Loucy (cell line): ENCODE data around the gene GNAO1.

Experiments used
- H2AFZ ChIP-seq: fragments of 200-600 bp; sonication (generic); 2 replicates; pipeline ENCODE4 v1.6.0; 2016; ENCODE audit warnings: antibody characterized with exemption, mild to moderate bottlenecking, low read length, moderate library complexity
- H3F3A ChIP-seq: fragments of 200-600 bp; 2 replicates; pipeline ENCODE4 v1.6.0; 2016; ENCODE audit warnings: antibody characterized with exemption, low read depth, mild to moderate bottlenecking
- H3K27me3 ChIP-seq: fragments of 200-600 bp; sonication (generic); 2 replicates; pipeline ENCODE4 v1.6.1; 2014; ENCODE audit warnings: low read length, mild to moderate bottlenecking; ENCODE audit not compliant: insufficient read depth, poor library complexity, severe bottlenecking
- H3K36me3 ChIP-seq: fragments of 200-600 bp; sonication (generic); 2 replicates; pipeline ENCODE4 v1.6.1; 2016; ENCODE audit warnings: low read length; ENCODE audit not compliant: insufficient read depth
- H3K4me1 ChIP-seq: fragments of 200-600 bp; sonication (generic); 2 replicates; pipeline ENCODE4 v1.5.1; 2014; ENCODE audit warnings: low read length, mild to moderate bottlenecking; ENCODE audit not compliant: insufficient read depth, poor library complexity, severe bottlenecking
- H3K4me2 ChIP-seq: fragments of 200-600 bp; sonication (generic); 2 replicates; pipeline ENCODE4 v1.6.0; 2014; ENCODE audit warnings: antibody characterized with exemption, low read length, low read depth, mild to moderate bottlenecking; ENCODE audit not compliant: poor library complexity, severe bottlenecking
- H3K4me3 ChIP-seq: fragments of 200-600 bp; sonication (generic); 2 replicates; pipeline ENCODE4 v1.5.1; 2014; ENCODE audit warnings: low read length, mild to moderate bottlenecking, mixed read lengths; ENCODE audit not compliant: poor library complexity, severe bottlenecking
- H3K79me2 ChIP-seq: fragments of 200-600 bp; sonication (generic); 2 replicates; pipeline ENCODE4 v1.6.1; 2014; ENCODE audit warnings: low read length; ENCODE audit not compliant: insufficient read depth
- H3K9ac ChIP-seq: fragments of 200-600 bp; sonication (generic); 2 replicates; pipeline ENCODE4 v1.6.0; 2014; ENCODE audit warnings: mild to moderate bottlenecking, low read depth, low read length, moderate library complexity; ENCODE audit not compliant: poor library complexity, severe bottlenecking
- H3K9me2 ChIP-seq: fragments of 200-600 bp; sonication (generic); replicated peaks from 2 replicates; pipeline ENCODE4 v1.6.1; 2016; ENCODE audit warnings: low read depth, low read length, mixed read lengths
- H3K9me3 ChIP-seq: fragments of 200-600 bp; sonication (generic); 2 replicates; pipeline ENCODE4 v1.6.1; 2014; ENCODE audit warnings: mild to moderate bottlenecking, antibody characterized with exemption, low read length, low read depth; ENCODE audit not compliant: insufficient read depth
- H4K20me1 ChIP-seq: fragments of 200-600 bp; sonication (generic); 2 replicates; pipeline ENCODE4 v1.6.0; 2014; ENCODE audit warnings: antibody characterized with exemption, low read length, mild to moderate bottlenecking; ENCODE audit not compliant: insufficient read depth, poor library complexity, severe bottlenecking
- EZH2phosphoT487 ChIP-seq: fragments of 200-600 bp; IDR thresholded peaks from 2 replicates; pipeline ENCODE4 v1.6.1; 2018; ENCODE audit warnings: antibody characterized with exemption, mild to moderate bottlenecking, moderate library complexity, borderline replicate concordance
- TF ChIP-seq, protein P1 (sequence below): fragments of 200-600 bp; sonication (generic); conservative IDR thresholded peaks from 2 replicates; pipeline ENCODE4 v1.5.1; 2014; ENCODE audit warnings: mild to moderate bottlenecking, antibody characterized with exemption, low read length

The GNAO1 gene

DNA sequence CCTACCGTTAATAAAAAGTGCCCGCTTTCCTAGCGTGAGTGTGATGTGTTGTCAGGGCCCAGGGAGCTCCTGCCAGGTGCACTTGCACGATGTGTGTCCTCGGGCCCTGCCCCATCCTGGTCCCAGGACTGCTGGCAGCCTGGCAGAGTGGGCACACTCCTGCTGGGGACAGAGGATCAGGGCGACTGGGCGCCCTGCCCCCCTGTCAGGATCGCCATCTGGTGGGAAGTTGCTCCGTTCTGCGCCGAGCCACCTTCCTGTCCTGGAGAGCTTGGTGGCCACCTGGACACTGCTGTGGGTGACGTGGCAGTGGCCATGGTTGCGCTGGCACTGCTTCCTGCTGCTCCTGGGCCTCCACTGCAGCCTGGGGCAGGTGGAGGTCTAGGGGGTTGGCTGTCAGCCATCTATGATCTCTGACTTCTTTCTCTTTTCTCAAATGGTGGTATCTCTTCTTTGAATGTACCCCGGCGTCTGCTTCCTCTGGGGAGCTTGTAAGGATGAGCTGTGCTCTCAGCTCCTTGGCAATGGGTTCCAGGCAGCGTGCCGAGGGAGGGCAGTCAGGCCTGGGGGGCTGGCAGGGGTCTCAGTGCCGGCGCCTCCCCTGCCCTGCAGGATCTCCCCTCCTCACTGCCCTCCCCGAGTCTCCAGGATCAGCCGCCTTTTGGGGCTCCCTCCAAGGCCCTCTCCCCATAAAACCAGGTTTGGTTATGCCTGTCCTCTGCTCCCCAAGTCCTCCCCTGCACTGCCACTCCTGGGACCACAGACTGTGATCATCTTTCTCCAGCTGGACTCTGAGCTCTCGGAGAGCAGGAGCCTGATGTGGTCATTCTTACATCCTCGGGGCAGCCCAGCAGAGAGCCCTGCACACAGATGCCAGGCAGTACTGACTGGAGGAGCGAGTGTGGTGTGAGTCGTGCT, 157.1 kb downstream of the GNAO1 start:
- Histone ChIP-seq H3K4me1 (no peaks in the 10 kb centered on the region), H3K4me2 (no peak overlapping the region), H3K9me3 (no peaks in the 10 kb centered on the region), H4K20me1 (no peaks in the 10 kb centered on the region), H3K79me2 (no peaks in the 10 kb centered on the region), H2AFZ (no peak overlapping the region), H3K27me3 (no peaks in the 10 kb centered on the region), H3K36me3 (no peaks in the 10 kb centered on the region), H3K4me3 (no peak overlapping the region), H3K9ac (no peak overlapping the region), H3F3A (no peaks in the 10 kb centered on the region), H3K9me2 (no peaks in the 10 kb centered on the region)
- TF ChIP-seq EZH2phosphoT487, result no peak
- TF ChIP-seq, protein P1, sequence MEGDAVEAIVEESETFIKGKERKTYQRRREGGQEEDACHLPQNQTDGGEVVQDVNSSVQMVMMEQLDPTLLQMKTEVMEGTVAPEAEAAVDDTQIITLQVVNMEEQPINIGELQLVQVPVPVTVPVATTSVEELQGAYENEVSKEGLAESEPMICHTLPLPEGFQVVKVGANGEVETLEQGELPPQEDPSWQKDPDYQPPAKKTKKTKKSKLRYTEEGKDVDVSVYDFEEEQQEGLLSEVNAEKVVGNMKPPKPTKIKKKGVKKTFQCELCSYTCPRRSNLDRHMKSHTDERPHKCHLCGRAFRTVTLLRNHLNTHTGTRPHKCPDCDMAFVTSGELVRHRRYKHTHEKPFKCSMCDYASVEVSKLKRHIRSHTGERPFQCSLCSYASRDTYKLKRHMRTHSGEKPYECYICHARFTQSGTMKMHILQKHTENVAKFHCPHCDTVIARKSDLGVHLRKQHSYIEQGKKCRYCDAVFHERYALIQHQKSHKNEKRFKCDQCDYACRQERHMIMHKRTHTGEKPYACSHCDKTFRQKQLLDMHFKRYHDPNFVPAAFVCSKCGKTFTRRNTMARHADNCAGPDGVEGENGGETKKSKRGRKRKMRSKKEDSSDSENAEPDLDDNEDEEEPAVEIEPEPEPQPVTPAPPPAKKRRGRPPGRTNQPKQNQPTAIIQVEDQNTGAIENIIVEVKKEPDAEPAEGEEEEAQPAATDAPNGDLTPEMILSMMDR, result no peak

DNA sequence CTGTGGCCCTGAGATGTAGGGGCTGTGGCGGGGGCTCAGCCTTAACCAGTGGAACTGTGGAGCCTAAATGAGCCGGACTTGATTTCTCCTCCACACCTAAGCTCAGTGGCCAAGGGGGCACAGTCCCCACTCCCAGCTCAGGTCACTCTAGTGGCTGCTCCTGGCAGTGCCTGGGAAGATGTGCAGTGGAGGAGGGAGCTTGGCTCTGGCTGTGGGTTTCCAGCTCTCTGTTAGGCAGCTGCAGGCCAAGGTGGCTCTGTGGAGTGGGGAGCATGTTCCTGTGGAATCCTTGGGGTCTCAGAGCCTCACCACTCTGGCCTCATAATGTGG, 157.8 kb downstream of the GNAO1 start:
- Histone ChIP-seq H3K79me2 (no peaks in the 10 kb centered on the region), H3K36me3 (no peaks in the 10 kb centered on the region), H4K20me1 (no peaks in the 10 kb centered on the region), H3F3A (no peaks in the 10 kb centered on the region), H3K27me3 (no peaks in the 10 kb centered on the region), H3K4me1 (no peaks in the 10 kb centered on the region), H2AFZ (no peak overlapping the region), H3K4me2 (no peak overlapping the region), H3K4me3 (no peak overlapping the region), H3K9me3 (no peaks in the 10 kb centered on the region), H3K9ac (no peak overlapping the region), H3K9me2 (no peaks in the 10 kb centered on the region)
- TF ChIP-seq EZH2phosphoT487, result no peak

DNA sequence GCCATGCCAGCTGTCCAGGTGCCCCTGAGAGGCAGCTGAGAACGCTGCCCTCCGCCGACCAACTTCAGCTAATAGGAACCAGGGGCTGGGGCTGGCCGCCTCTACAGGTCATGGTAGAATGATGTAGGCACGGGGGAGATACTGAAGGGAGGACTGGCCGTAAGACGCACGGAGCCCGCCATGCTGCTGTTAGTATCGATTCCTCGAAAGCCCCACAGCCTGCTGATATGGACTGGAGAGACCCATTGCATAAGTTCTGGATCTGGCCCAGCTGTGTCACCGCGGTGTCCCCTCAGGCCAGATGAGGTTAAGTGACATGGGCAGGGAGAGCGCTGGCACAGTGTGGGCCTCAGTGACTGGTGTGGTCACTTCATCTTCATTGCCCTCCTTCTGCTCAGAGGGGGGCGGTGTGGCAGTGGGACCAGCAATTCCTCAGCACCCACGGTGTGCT, 158.4 kb downstream of the GNAO1 start:
- Histone ChIP-seq H4K20me1 (no peaks in the 10 kb centered on the region), H3K9me3 (no peaks in the 10 kb centered on the region), H3K79me2 (no peaks in the 10 kb centered on the region), H2AFZ (no peak overlapping the region), H3K9ac (no peak overlapping the region), H3F3A (no peaks in the 10 kb centered on the region), H3K4me2 (no peak overlapping the region), H3K4me1 (no peaks in the 10 kb centered on the region), H3K27me3 (no peaks in the 10 kb centered on the region), H3K9me2 (no peaks in the 10 kb centered on the region), H3K4me3 (no peak overlapping the region), H3K36me3 (no peaks in the 10 kb centered on the region)
- no peak for TF ChIP-seq EZH2phosphoT487
- TF ChIP-seq, protein P1, result no peak
